ENCODE results near the gene PA2G4. TPM values are rescaled to one million over a fixed set of nuclear protein-coding genes. Genes with fewer than 3 reads are reported as not detected.
A peak's percentile ranks its signal among the peaks of the same experiment; 100 is the strongest.
"Not testable (repeated sequence)": the region's sequence is repeated elsewhere in the genome, so short reads cannot be mapped to it uniquely, and the experiment has no call there.

PA2G4 gene
- polyA plus RNA-seq, 1 donor (not counting 4 experiments of a cell fraction or from before 2014, with no cell fraction given), result 480 TPM

GRCh38 chr12:56155256-56155845, 51.0 kb downstream of the PA2G4 start:
- no peak overlapping the region for H3K9ac ChIP-seq (ENCODE audit: control insufficient read depth, extremely low read depth, insufficient read depth, low read length)
- no peak for TF ChIP-seq CTCF (optimal IDR thresholded peaks at IDR 0.05 in 1 of 3, IDR thresholded peaks at IDR 0.05 in 1 of 3, conservative IDR thresholded peaks at IDR 0.05 in 1 of 3; ENCODE audit: extremely low read depth in 1 of 3, insufficient read depth in 2 of 3, low read length in 3 of 3)
- no peaks in the 10 kb centered on the region for H3K9me1 ChIP-seq (ENCODE audit: control insufficient read depth, extremely low read depth, insufficient read depth, low read length)
- no peak overlapping the region for H3K4me2 ChIP-seq (ENCODE audit: control insufficient read depth, extremely low read depth, insufficient read depth, low read depth, low read length)
- H3K9me3 ChIP-seq (ENCODE audit: control insufficient read depth, low read depth, low read length), result no peaks in the 10 kb centered on the region
- peaks cover 15 to 17% of the 10 kb centered on the region in 2 experiments for H3K36me3 ChIP-seq (ENCODE audit: control insufficient read depth in 2 of 2, extremely low read depth in 1 of 2, insufficient read depth in 2 of 2, low read length in 2 of 2)
- no peak overlapping the region for H2AFZ ChIP-seq (ENCODE audit: control insufficient read depth, low read length)
- peaks cover 22% of the 10 kb centered on the region for H3K79me2 ChIP-seq (ENCODE audit: control insufficient read depth, insufficient read depth, low read length)
- DNase-seq (ENCODE audit: low read depth, low spot score) (no peak), FAIRE-seq (no peak)
- H3K4me1 ChIP-seq (ENCODE audit: control insufficient read depth, extremely low read depth, insufficient read depth, low read length), result peaks cover 29% of the 10 kb centered on the region
- H3K27me3 ChIP-seq (ENCODE audit: control insufficient read depth, extremely low read depth, insufficient read depth, low read length), result no peaks in the 10 kb centered on the region
- H4K20me1 ChIP-seq (ENCODE audit: control insufficient read depth, extremely low read depth, insufficient read depth, low read length), result peaks cover 6% of the 10 kb centered on the region
- dilution Hi-C loops (cut with MboI; ENCODE audit: extremely low pct_ligation_motif_present, low sequenced_read_pairs), result no loop called here
- H3K4me3 ChIP-seq (ENCODE audit: control insufficient read depth in 2 of 3, extremely low read depth in 1 of 3, insufficient read depth in 2 of 3, low read depth in 1 of 3, low read length in 3 of 3), result no peak overlapping the region
- H3K27ac ChIP-seq (ENCODE audit: control insufficient read depth, insufficient read depth, low read length), result no peak overlapping the region

DNA sequence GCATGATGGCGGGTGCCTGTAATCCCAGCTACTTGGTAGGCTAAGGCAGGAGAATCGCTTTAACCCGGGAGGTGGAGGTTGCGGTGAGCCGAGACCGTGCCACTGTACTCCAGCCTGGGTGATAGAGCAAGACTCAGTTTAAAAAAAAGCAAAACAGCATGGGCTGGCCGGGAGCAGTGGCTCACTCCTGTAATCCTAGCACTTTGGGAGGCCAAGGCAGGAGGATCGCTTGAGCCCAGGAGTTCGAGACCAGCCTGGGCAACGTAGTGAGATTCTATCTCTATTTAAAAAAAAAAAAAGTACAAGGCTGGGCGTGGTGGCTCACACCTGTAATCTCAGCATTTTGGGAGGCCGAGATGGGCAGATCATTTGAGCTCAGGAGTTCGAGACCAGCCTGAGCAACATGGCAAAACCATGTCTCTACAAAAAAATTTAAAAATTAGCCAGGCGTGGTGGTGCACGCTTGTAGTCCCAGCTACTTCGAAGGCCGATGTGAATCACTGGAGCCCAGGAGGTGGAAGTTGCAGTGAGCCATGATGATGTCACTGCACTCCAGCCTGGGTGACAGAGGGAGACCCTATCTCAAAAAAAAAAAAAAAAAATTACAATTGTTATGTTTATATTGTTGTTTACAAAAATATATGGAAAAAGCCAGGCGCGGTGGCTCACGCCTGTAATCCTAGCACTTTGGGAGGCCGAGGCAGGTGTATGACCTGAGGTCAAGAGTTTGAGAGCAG, 52.3 kb downstream of the PA2G4 start:
- H3K27ac ChIP-seq (ENCODE audit: control insufficient read depth, insufficient read depth, low read length); DNase-seq (ENCODE audit: low read depth, low spot score); H3K4me3 ChIP-seq (ENCODE audit: control insufficient read depth in 2 of 3, extremely low read depth in 1 of 3, insufficient read depth in 2 of 3, low read depth in 1 of 3, low read length in 3 of 3); H3K9me3 ChIP-seq (ENCODE audit: control insufficient read depth, low read depth, low read length); H2AFZ ChIP-seq (ENCODE audit: control insufficient read depth, low read length); H3K9me1 ChIP-seq (ENCODE audit: control insufficient read depth, extremely low read depth, insufficient read depth, low read length); H3K27me3 ChIP-seq (ENCODE audit: control insufficient read depth, extremely low read depth, insufficient read depth, low read length); FAIRE-seq; dilution Hi-C loops (cut with MboI; ENCODE audit: extremely low pct_ligation_motif_present, low sequenced_read_pairs): not testable (repeated sequence)
- Histone ChIP-seq H3K4me1 (ENCODE audit: control insufficient read depth, extremely low read depth, insufficient read depth, low read length) (peaks cover 36% of the 10 kb centered on the region), H3K4me2 (ENCODE audit: control insufficient read depth, extremely low read depth, insufficient read depth, low read depth, low read length) (peak overlapping the region; percentile 88), H3K36me3 (ENCODE audit: control insufficient read depth in 2 of 2, extremely low read depth in 1 of 2, insufficient read depth in 2 of 2, low read length in 2 of 2) (peaks cover 28 to 29% of the 10 kb centered on the region in 2 experiments), H4K20me1 (ENCODE audit: control insufficient read depth, extremely low read depth, insufficient read depth, low read length) (peaks cover 15% of the 10 kb centered on the region), H3K79me2 (ENCODE audit: control insufficient read depth, insufficient read depth, low read length) (peaks cover 28% of the 10 kb centered on the region), H3K9ac (ENCODE audit: control insufficient read depth, extremely low read depth, insufficient read depth, low read length) (peak overlapping the region; percentile 99)

Measured in keratinocyte (primary cell).